ENCODE data around the gene DOCK9. TPM values are rescaled to one million over a fixed set of nuclear protein-coding genes. Genes with fewer than 3 reads are reported as not detected.

DOCK9 gene
- total and polyA plus RNA-seq, 9 of the 15 experiments (the other 6 are each of a cell fraction or from before 2014, with no cell fraction given) = 3.5 to 25.3 (median 16.7) TPM

- H3K4me1 ChIP-seq (replicated peaks in 1 of 2; ENCODE audit: control insufficient read depth in 2 of 2, insufficient read depth in 2 of 2, low read length in 2 of 2) = no peaks in the 10 kb centered on the region
- TF ChIP-seq ZNF253 (CRISPR knock-in tag; conservative IDR thresholded peaks at IDR 0.05) (no peak), HES1 (IDR thresholded peaks at IDR 0.05; ENCODE audit: low read depth) (no peak), ZNF785 (CRISPR knock-in tag; IDR thresholded peaks at IDR 0.05) (no peak), CSDE1 (IDR thresholded peaks at IDR 0.05) (no peak), GATAD2A (IDR thresholded peaks at IDR 0.05) (no peak), ARID3B (CRISPR knock-in tag; IDR thresholded peaks at IDR 0.05; ENCODE audit: borderline replicate concordance) (no peak), BDP1 (IDR thresholded peaks at IDR 0.05; ENCODE audit: insufficient read depth, insufficient read length) (no peak), COPS2 (conservative IDR thresholded peaks at IDR 0.05) (no peak), FOS (IDR thresholded peaks at IDR 0.05; ENCODE audit: extremely low read depth, insufficient read length) (no peak), LARP7 (IDR thresholded peaks at IDR 0.05) (no peak), HSF4 (CRISPR knock-in tag; IDR thresholded peaks at IDR 0.05; ENCODE audit: borderline replicate concordance) (no peak), RBM25 (IDR thresholded peaks at IDR 0.05; ENCODE audit: low read depth, low read length, severe bottlenecking) (no peak), MXD1 (CRISPR knock-in tag; IDR thresholded peaks at IDR 0.05; ENCODE audit: borderline replicate concordance, poor library complexity, severe bottlenecking) (no peak)
- no peak overlapping the region for H3K4me3 ChIP-seq
- H3K9me1 ChIP-seq (ENCODE audit: control insufficient read depth, insufficient read depth, low read length) = no peaks in the 10 kb centered on the region
- whole genome bisulfite sequencing (ENCODE audit: insufficient coverage, low coverage, missing lambda C conversion rate) = 37% methylated on average over 3 of the region's 3 CpGs
- BruUV-seq (replicated peaks) = no TSS peak
- ATAC-seq (no peak), DNase-seq (ENCODE audit: extremely low read depth in 1 of 4, low spot score in 3 of 4) (no peak), FAIRE-seq (no peak)
- H3K79me2 ChIP-seq (ENCODE audit: control insufficient read depth, insufficient read depth, low read length) = no peaks in the 10 kb centered on the region
- no peaks in the 10 kb centered on the region for H4K20me1 ChIP-seq (replicated peaks; ENCODE audit: control insufficient read depth, insufficient read depth, low read length)
- CTCF ChIA-PET (ENCODE audit: low intra/inter-chr PET ratio) = no interaction called here
- no peaks in the 10 kb centered on the region for H3K9me3 ChIP-seq (replicated peaks; ENCODE audit: control insufficient read depth, insufficient read depth, low read depth, low read length)
- no peaks in the 10 kb centered on the region for H3K27me3 ChIP-seq (ENCODE audit: control insufficient read depth in 2 of 2, insufficient read depth in 2 of 2, low read length in 2 of 2)
- intact Hi-C loops (cut with micrococcal nuclease) = no loop called here
- no peak overlapping the region for H3K9ac ChIP-seq (ENCODE audit: insufficient read depth in 1 of 2, low read depth in 2 of 2, low read length in 2 of 2)
- in situ Hi-C loops (cut with MboI) = no loop called here
- POLR2A ChIA-PET = interaction anchor here (0.6 to 1.0 kb wide), 2 partner anchors 81 to 204 kb away, joined by 3 read pairs; no protein-coding TSS in a partner anchor
- no peak overlapping the region for H3K27ac ChIP-seq (ENCODE audit: extremely low read depth, low read depth, low read length)
- H3K4me2 ChIP-seq (ENCODE audit: insufficient read depth, low read length) = no peak overlapping the region
- H2AFZ ChIP-seq (ENCODE audit: low read depth, low read length) = no peak overlapping the region
- peaks cover 17% of the 10 kb centered on the region; the same call in 2 of the 3 replicates for H3K36me3 ChIP-seq (ENCODE audit: control insufficient read depth, insufficient read depth, low read length)
Observed at GRCh38 chr13:98820744-98821371, 157.0 kb downstream of the DOCK9 start.

Measured in K562 (cell line).